NCI-H345 (cell line): ENCODE measurements around the gene SH3RF1.
A peak's percentile ranks its signal among the peaks of the same experiment; 100 is the strongest.

Experiments
- DNase-seq: peaks from one replicate; lab custom pipeline; 2025; lab: John Stamatoyannopoulos, UW

Gene SH3RF1

DNA sequence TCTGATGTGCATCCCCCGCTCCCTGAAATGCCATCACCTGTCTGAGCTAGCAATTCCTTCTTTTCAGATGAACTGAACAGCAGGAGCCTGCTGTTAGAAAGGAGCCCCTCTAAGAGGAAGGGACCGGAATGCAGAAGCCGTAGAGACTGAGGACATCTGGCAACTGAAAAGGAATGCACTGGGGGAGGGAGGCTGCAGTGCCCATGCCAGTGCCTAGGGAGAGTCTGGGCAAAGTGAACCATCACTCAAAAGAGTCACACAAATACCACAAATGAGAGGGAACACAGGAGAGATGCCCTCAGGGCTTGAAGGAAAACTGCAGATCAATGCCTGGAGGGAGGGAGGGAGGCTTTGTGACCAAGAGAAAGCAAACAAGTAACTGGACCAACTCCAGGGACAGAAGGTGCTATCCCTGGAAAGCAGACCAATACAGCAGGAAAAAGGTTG is 166.8 kb downstream of the SH3RF1 start:
- DNase-seq, result peak; percentile 52

DNA sequence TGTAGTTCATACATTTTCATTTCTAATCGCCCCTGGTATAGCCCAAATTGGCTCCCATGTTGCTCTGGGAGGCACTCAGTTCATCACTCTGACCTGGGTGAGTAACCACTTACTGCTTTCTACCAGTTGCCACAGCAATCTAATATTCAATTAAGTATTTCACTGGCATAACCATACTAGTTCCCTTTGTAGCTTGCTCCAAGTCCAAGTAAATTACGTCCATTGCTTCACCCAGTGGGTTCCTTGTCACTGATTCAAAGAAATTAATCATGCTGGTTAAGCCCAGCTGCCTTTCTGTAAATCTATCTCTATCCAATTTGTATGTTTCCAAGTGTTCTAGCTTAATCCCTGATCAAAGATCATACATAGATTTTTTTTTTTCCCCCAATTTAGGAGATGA is 168.7 kb downstream of the SH3RF1 start:
- no peak for DNase-seq

DNA sequence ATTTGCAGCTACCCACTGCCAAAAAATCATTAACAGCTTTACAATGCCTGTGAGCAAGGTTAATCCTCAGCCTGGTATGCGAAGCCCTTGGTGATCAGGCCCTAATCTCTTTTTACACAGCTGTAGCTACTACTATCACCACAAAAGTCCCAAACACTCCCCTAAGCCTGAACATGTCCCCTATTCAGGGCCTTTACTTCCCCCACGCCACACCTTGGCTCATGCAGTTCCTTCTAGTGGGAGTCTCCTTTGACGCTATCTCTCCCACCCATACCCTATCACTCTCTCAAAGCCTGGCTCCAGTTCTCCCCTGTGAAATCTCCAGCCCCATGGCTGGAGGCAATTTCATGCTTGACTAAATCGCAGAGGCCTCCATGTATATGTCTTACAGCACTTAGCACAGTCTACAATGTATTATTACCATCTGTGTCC is 170.1 kb downstream of the SH3RF1 start:
- DNase-seq, result no peak

DNA sequence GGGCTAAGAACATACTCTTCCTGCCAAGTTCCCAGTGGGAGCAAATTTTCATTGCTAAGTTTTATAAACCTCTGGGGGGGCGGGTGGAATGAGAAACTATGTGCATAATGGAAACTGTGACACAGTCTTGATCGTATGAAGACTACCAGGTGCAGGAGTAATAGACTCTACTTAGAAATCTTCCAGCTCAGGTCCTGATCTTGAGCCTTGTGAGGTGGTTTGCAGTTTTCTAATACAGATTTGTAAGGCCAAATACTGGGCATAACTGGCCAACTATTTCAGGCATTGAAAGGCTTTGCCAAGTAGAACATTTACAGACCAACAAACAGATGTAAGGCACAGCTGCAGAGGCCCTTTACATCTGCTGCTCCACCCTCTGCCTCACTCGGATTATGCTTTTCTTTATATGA is 171.0 kb downstream of the SH3RF1 start:
- DNase-seq, result no peak

GRCh38 chr4:169098969-169099690 is 171.6 kb downstream of the SH3RF1 start:
- no peak for DNase-seq

DNA sequence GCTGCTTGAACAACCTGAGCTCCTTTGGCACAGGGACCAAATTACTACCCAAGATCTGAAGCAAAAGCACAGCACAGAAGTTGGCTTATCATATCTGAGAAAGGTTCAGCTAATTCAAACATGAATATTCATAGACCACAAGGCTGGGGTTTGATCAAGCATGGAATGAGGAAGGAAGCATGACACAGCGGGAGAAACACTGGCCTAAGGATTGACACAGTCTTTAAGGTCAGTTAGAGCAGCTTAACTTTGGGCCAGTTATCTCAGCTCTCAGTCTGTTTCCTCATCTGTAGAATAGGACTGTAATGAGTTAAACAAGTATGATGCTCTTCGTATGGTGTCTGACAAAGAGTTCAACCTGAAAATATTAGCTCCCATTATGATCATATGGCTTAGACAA is 172.2 kb downstream of the SH3RF1 start:
- DNase-seq, result no peak

DNA sequence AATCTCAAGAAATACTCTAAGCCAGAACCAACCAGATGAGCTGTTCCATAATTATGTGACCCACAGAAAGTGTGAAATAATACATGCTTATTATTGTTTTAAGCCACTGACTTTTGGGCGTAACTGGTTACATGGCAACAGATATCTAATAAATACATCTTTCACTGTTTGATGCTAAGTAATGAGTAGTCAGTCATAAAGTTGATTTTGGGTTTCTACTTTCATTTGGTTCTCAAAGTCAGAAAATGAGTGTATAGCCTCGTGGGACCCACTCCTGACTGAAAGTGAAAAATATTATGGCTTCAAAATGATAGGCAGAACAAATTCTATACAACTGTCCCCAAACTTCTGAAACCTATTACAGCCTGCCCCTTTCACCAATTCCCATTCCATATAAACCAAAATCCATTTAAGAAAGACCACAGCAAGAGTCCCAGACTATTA is 172.7 kb downstream of the SH3RF1 start:
- DNase-seq, result no peak

DNA sequence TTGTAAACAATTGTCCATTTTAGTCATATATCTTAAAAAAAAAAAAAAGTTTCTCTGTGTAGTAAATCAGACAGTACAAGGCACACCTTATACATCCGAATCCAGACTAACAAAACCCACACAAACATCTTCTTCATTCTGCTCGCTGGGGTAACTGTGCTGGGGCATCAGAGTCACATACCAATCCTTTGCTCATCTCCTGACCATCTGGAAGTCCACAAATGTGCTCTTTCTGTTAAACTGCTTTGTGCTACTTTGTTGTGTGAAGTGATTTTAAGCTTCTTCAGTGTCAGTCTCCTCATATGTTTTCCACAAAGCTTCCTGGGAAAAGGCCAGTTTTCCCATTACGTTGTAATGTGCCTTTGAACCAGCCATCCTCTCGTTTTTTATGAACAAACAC is 174.5 kb downstream of the SH3RF1 start:
- no peak for DNase-seq

- DNase-seq, result no peak
These were observed 176.0 kb downstream of the SH3RF1 start for GRCh38 chr4:169094656-169095231.

- DNase-seq, result no peak
These were observed 177.8 kb downstream of the SH3RF1 start for GRCh38 chr4:169092889-169093522.

DNA sequence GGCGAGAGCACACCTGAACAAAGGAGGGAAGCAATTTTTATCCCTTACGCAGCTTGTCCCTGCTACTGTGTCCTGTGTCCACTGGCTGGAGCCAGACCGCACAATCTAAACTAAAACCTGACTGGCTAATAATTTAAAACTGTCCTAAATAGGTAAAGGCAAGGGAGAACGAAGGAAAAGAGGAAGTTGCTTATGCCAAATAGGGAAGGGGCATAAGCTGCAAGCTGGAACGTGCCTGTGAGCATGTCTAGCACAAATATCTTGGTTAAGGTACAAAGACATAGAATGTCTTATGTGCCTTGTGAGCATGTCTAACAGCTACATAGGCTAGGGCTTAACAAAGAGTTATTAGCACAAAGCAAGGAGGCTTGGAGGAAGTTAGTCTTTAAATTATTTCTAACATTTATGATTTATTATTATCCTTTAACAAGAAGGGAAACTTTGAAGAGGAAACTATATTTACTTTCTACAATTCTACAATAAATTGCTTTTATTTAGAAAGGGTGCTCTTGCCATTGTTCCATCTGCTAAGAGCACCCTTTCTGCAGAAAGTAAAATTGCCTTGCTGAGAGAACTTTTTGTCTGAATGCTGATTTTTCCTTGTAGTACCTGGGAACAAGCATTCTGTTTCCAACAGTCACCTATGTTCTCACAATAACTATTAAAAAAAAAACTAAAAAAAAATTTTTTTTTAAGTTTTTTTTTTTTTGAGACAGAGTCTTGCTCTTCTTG is 180.1 kb downstream of the SH3RF1 start:
- DNase-seq, result no peak

DNA sequence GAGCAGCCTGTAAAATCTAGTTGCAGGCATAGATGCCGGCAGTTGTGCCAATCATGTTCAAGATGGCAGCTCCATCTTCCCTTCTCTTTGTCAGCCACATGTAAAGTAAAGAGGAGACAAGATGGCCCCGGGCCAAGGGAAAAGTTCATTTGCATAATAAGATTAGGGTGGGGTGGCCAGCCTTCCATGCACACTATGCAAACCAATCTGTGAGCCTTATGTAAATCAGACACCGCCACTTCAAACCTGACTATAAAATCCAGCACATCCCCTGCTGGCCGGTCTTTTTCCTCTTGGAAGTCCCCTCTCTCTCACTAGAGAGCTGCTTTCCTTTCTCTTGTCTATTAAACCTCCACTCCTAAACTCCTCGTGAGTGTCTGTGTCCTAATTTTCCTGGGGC is 181.8 kb downstream of the SH3RF1 start:
- DNase-seq, result no peak

GRCh38 chr4:169084954-169085353 is 185.8 kb downstream of the SH3RF1 start:
- no peak for DNase-seq

DNA sequence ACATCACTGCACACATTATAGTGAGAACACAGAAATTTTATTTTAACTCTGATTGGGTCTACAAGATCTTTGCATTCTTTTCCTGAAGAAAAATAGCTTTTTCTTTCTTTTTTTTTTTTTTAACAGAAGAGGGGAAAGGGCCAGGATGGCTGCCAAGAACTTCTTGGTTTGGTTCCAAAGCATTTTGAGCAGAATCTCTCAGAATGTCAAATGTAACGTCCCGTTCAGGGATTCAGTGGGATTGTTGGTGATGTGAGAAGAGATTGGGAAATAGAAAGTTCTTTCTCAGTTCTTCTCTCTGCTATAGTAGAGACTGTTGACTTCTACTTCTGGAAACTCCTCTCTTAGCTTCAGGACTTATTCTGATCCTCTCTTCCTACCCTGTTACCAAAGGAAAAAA is 189.8 kb downstream of the SH3RF1 start:
- DNase-seq, result no peak

- DNase-seq, result no peak
These were observed 190.6 kb downstream of the SH3RF1 start for GRCh38 chr4:169079942-169080827.

DNA sequence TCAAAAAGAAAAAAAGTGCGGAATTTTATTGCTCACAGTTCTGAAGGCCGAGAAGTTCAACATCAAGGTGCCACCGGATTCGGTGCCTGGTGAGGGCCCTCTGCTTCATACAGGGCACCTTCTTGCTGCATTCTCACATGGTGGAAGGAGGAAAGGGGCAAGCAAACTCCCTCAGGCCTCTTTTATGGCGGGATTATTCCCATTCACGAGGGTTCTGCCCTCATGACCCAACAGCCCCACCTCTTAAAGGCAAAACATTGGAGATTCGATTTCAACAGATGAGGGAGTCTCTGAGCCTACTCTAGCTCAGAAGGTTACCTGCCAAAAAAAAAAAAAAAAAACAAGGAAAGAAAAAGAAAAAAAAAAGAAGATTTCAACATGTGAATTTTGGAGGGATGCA is 196.6 kb downstream of the SH3RF1 start:
- DNase-seq, result no peak

GRCh38 chr4:169071747-169072146 is 199.0 kb downstream of the SH3RF1 start:
- no peak for DNase-seq

- peak; percentile 63 for DNase-seq
These were observed 199.9 kb downstream of the SH3RF1 start for GRCh38 chr4:169070895-169071218.

GRCh38 chr4:169070071-169070894 is 200.5 kb downstream of the SH3RF1 start:
- peak; percentile 89 for DNase-seq

DNA sequence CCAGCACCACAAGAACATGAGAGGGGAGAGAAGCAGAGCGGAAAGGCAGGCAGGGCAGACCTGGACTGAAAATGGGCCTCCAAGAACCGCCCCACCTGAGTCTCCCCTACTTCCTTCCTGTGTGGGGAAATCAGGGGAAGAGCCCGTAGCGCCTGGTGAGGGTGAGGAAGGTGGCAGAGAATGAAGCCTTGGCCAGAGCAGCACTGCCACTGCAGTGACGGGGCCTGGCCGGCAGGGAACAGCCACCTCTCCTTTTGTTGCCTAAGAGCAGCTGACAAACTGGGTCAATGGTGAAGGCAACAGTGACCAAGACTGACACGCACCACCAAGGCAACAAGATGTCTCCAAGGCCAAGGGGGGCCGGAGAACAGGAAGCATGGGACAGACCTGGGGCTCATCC is 202.3 kb downstream of the SH3RF1 start:
- DNase-seq, result no peak

- no peak for DNase-seq
These were observed 203.8 kb downstream of the SH3RF1 start for GRCh38 chr4:169066934-169067333.
